Right atrium auricular region (tissue), 2 donors: ENCODE data around the gene CYB5D1. TPM values are rescaled to one million over a fixed set of nuclear protein-coding genes. Genes with fewer than 3 reads are reported as not detected.

Experiments used
- DNase-seq: peaks from one replicate; pipeline ENCODE4 v3.0.0-alpha.2; 2019; ENCODE audit warnings: low spot score
- H3K27ac ChIP-seq, 2 donors: fragments of 200-600 bp; sonication (generic); 1 replicate in 1 of 2; 2 replicates in 1 of 2; pipeline ENCODE4 v1.5.1; 2016 to 2019
- H3K27me3 ChIP-seq, 2 donors: fragments of 200-600 bp; sonication (generic); one replicate each; pipeline versions ENCODE4 v1.5.1 to v1.6.0; 2017 to 2019
- H3K36me3 ChIP-seq: fragments of 200-600 bp; sonication (generic); one replicate; pipeline ENCODE4 v1.5.1; 2016
- H3K4me1 ChIP-seq, 2 donors: fragments of 200-600 bp; sonication (generic); one replicate each; pipeline versions ENCODE4 v1.5.1 to v1.6.0; 2017 to 2019
- H3K4me3 ChIP-seq, 2 donors: fragments of 200-600 bp; sonication (generic); 1 replicate in 1 of 2; 2 replicates in 1 of 2; pipeline ENCODE4 v1.5.1; 2017 to 2019; ENCODE audit warnings: mild to moderate bottlenecking in 1 of 2, moderate library complexity in 1 of 2
- H3K9me3 ChIP-seq, 2 donors: fragments of 200-600 bp; sonication (generic); one replicate each; pipeline ENCODE4 v1.5.1; 2019
- total RNA-seq, 2 donors: library from RNA; depleted of rRNA; stranded (reverse); fragments of >200 nt; gene quantifications; one replicate each; pipeline ENCODE4 v1.1.0, GENCODE V29; 2016
- TF ChIP-seq, protein P1 (sequence below), 2 donors: fragments of 200-600 bp; sonication (generic); IDR thresholded peaks; one replicate each; pipeline ENCODE4 v1.5.1; 2019; ENCODE audit warnings: antibody characterized with exemption in 2 of 2

Gene CYB5D1
- total RNA-seq, 2 donors from 2014 or later = 5.1 to 6.8 TPM

DNA sequence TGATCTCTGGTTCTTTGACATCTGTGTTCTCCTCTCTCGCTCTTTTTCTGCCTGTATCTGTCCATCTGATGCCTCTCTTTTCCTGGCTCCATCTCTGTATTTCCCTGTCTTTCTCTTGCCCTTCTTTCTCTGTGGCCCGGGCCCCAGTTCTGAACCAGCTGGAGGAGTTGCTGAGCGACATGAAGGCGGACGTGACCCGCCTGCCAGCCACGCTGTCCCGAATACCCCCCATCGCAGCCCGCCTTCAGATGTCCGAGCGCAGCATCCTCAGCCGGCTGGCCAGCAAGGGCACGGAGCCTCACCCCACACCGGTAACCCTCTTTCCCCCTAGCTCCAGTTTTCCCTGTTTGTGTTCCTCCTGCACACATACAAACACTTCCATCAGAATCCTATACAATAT is 52.5 kb downstream of the CYB5D1 start:
- Histone ChIP-seq H3K4me1 (peaks cover 0 to 7% of the 10 kb centered on the region in 2 donors), H3K27ac (no peak overlapping the region), H3K9me3 (no peaks in the 10 kb centered on the region), H3K27me3 (no peaks in the 10 kb centered on the region), H3K4me3 (no peak overlapping the region), H3K36me3 (peaks cover 57% of the 10 kb centered on the region)
- TF ChIP-seq, protein P1, sequence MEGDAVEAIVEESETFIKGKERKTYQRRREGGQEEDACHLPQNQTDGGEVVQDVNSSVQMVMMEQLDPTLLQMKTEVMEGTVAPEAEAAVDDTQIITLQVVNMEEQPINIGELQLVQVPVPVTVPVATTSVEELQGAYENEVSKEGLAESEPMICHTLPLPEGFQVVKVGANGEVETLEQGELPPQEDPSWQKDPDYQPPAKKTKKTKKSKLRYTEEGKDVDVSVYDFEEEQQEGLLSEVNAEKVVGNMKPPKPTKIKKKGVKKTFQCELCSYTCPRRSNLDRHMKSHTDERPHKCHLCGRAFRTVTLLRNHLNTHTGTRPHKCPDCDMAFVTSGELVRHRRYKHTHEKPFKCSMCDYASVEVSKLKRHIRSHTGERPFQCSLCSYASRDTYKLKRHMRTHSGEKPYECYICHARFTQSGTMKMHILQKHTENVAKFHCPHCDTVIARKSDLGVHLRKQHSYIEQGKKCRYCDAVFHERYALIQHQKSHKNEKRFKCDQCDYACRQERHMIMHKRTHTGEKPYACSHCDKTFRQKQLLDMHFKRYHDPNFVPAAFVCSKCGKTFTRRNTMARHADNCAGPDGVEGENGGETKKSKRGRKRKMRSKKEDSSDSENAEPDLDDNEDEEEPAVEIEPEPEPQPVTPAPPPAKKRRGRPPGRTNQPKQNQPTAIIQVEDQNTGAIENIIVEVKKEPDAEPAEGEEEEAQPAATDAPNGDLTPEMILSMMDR (IDR thresholded peaks at IDR 0.05) = no peak
- DNase-seq = no peak

DNA sequence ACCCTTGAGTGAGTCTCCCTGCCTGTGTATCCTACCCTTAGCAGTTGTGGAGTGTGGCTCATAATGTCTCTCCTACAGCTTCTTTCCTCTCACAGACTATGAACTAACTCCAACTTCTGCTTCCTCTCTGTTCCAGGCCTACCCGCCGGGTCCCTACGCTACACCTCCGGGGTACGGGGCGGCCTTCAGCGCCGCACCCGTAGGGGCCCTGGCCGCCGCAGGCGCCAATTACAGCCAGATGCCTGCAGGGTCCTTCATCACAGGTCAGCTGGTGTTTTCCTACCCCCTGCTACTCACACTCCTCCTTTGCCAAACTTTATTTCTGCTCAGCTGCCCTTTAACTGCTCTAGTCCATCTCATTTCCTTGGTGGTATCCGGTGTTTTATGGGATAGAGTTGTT is 52.9 kb downstream of the CYB5D1 start:
- H3K27me3 ChIP-seq = no peaks in the 10 kb centered on the region
- TF ChIP-seq, protein P1 (IDR thresholded peaks at IDR 0.05) = no peak
- peaks cover 0 to 9% of the 10 kb centered on the region in 2 donors for H3K4me1 ChIP-seq
- no peak overlapping the region for H3K4me3 ChIP-seq
- DNase-seq = no peak
- peaks cover 53% of the 10 kb centered on the region for H3K36me3 ChIP-seq
- H3K27ac ChIP-seq = no peak overlapping the region
- no peaks in the 10 kb centered on the region for H3K9me3 ChIP-seq

- Histone ChIP-seq H3K9me3 (no peaks in the 10 kb centered on the region), H3K36me3 (peaks cover 49% of the 10 kb centered on the region), H3K27me3 (no peaks in the 10 kb centered on the region), H3K4me1 (peaks cover 0 to 11% of the 10 kb centered on the region in 2 donors), H3K27ac (no peak overlapping the region), H3K4me3 (no peak overlapping the region)
- no peak for DNase-seq
- TF ChIP-seq, protein P1 (IDR thresholded peaks at IDR 0.05) = no peak
Observed at GRCh38 chr17:7911116-7911515, 53.3 kb downstream of the CYB5D1 start.

Other genes with a start within 250 kb of the CYB5D1 start
- gene FXR2, start 243.1 kb upstream of the CYB5D1 start, total RNA-seq = 10 to 100 TPM; 70.3 to 83.6 TPM
- 10 to 100 TPM; 56.0 to 78.5 TPM for gene SAT2, start 230.2 kb upstream of the CYB5D1 start, total RNA-seq
- under 1 TPM in 1 of 2 donors, not detected in 1; 0.39 TPM for gene SHBG, start 227.9 kb upstream of the CYB5D1 start, total RNA-seq
- gene ATP1B2, start 207.1 kb upstream of the CYB5D1 start, total RNA-seq = 1 to 10 TPM; 1.2 to 2.2 TPM
- gene TP53, start 170.5 kb upstream of the CYB5D1 start, total RNA-seq = 10 to 100 TPM; 12.9 to 20.1 TPM
- gene WRAP53, start 169.5 kb upstream of the CYB5D1 start, total RNA-seq = 1 to 10 TPM; 3.7 to 6.1 TPM
- gene EFNB3, start 152.8 kb upstream of the CYB5D1 start, total RNA-seq = 1 to 10 TPM; 2.1 to 5.9 TPM
- under 1 TPM in 1 of 2 donors, not detected in 1; 0.08 TPM for gene DNAH2, start 140.3 kb upstream of the CYB5D1 start, total RNA-seq
- 10 to 100 TPM; 11.0 to 11.1 TPM for gene KDM6B, start 23.8 kb upstream of the CYB5D1 start, total RNA-seq
- gene TMEM88, start 2.9 kb upstream of the CYB5D1 start, total RNA-seq = 10 to 100 TPM; 42.5 to 53.2 TPM
- 10 to 100 TPM; 77.1 to 85.0 TPM for gene NAA38, start 444 bp upstream of the CYB5D1 start, total RNA-seq
- 10 to 100 TPM; 17.6 to 44.7 TPM for gene CHD3, start 30.8 kb downstream of the CYB5D1 start, total RNA-seq
- gene RNF227, start 58.3 kb downstream of the CYB5D1 start, total RNA-seq = 1 to 10 TPM; 1.6 to 5.8 TPM
- gene KCNAB3, start 71.9 kb downstream of the CYB5D1 start, total RNA-seq = under 1 TPM in 1 of 2 donors, not detected in 1; 0.39 TPM
- gene TRAPPC1, start 73.9 kb downstream of the CYB5D1 start, total RNA-seq = 10 to 100 TPM; 52.4 to 68.2 TPM
- gene CNTROB, start 74.2 kb downstream of the CYB5D1 start, total RNA-seq = 1 to 10 TPM; 4.6 to 8.3 TPM
- gene GUCY2D, start 144.6 kb downstream of the CYB5D1 start, total RNA-seq = not detected
- 1 to 10 TPM; 1.2 to 1.8 TPM for gene ALOX15B, start 181.1 kb downstream of the CYB5D1 start, total RNA-seq
- gene ALOX12B, start 229.7 kb downstream of the CYB5D1 start, total RNA-seq = under 1 TPM in 1 of 2 donors, not detected in 1; 0.43 TPM